WI38 (cell line): ENCODE results near the gene ZNF33A.

Experiments used
- H3K4me3 ChIP-seq: 2 replicates; pipeline ENCODE4 v1.5.1; 2011; ENCODE audit warnings: low read depth, mild to moderate bottlenecking, control low read depth, low read length
- CTCF ChIP-seq: IDR thresholded peaks from 2 replicates; pipeline ENCODE4 v1.5.1; 2012; ENCODE audit warnings: low read depth, mild to moderate bottlenecking, control low read depth, low read length

The ZNF33A gene

GRCh38 chr10:38093816-38094157, 83.3 kb downstream of the ZNF33A start:
- H3K4me3 ChIP-seq = peak overlapping the region; percentile 80
- no peak for TF ChIP-seq CTCF

GRCh38 chr10:38094158-38094926, 83.9 kb downstream of the ZNF33A start, which contains the start of gene ZNF37A:
Gene ZNF37A (plus strand): TSS chr10:38094337. CDS start chr10:38096618, 2,281 bp downstream.
- TF ChIP-seq CTCF = no peak
- H3K4me3 ChIP-seq = peak within 1 kb of the TSS; percentile 80

GRCh38 chr10:38094927-38095574, 84.6 kb downstream of the ZNF33A start:
- H3K4me3 ChIP-seq = peak overlapping the region; percentile 80
- TF ChIP-seq CTCF = no peak

- no peak for TF ChIP-seq CTCF
- H3K4me3 ChIP-seq = no peak overlapping the region
These were observed 92.4 kb downstream of the ZNF33A start for GRCh38 chr10:38102880-38103279.

GRCh38 chr10:38103756-38104155, 93.3 kb downstream of the ZNF33A start:
- no peak overlapping the region for H3K4me3 ChIP-seq

GRCh38 chr10:38112159-38112558, 101.7 kb downstream of the ZNF33A start:
- no peak overlapping the region for H3K4me3 ChIP-seq
- TF ChIP-seq CTCF = no peak

More at GRCh38 chr10:38103756-38104155, 93.3 kb downstream of the ZNF33A start:
- no peak for TF ChIP-seq CTCF
